Fibroblast of lung (primary cell): ENCODE measurements around the gene IBSP.

ENCODE experiments used
- EZH2 ChIP-seq: IDR thresholded peaks from 2 replicates; pipeline ENCODE4 v1.5.1; 2012; ENCODE audit warnings: low read length, control low read depth, mild to moderate bottlenecking; ENCODE audit errors: missing control alignments
- TF ChIP-seq, protein P1 (sequence below), 2 donors: IDR thresholded peaks in 1 of 2; conservative IDR thresholded peaks in 1 of 2; 1 replicate in 1 of 2; 2 replicates in 1 of 2; pipeline ENCODE4 v1.5.1; 2011 to 2012; ENCODE audit warnings: low read length in 2 of 2, control low read depth in 1 of 2, inconsistent platforms in 1 of 2, low read depth in 1 of 2, mild to moderate bottlenecking in 1 of 2

GRCh38 chr4:87758270-87758669 lies 41.1 kb upstream of the IBSP start:
- TF ChIP-seq, protein P1, sequence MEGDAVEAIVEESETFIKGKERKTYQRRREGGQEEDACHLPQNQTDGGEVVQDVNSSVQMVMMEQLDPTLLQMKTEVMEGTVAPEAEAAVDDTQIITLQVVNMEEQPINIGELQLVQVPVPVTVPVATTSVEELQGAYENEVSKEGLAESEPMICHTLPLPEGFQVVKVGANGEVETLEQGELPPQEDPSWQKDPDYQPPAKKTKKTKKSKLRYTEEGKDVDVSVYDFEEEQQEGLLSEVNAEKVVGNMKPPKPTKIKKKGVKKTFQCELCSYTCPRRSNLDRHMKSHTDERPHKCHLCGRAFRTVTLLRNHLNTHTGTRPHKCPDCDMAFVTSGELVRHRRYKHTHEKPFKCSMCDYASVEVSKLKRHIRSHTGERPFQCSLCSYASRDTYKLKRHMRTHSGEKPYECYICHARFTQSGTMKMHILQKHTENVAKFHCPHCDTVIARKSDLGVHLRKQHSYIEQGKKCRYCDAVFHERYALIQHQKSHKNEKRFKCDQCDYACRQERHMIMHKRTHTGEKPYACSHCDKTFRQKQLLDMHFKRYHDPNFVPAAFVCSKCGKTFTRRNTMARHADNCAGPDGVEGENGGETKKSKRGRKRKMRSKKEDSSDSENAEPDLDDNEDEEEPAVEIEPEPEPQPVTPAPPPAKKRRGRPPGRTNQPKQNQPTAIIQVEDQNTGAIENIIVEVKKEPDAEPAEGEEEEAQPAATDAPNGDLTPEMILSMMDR (conservative IDR thresholded peaks at IDR 0.05 in 1 of 2, IDR thresholded peaks at IDR 0.05 in 1 of 2; ENCODE audit: low read depth in 1 of 2, low read length in 2 of 2): no peak
- no peak for TF ChIP-seq EZH2
